ENCODE data around the gene TENT5C.
"Not testable (repeated sequence)": the region's sequence is repeated elsewhere in the genome, so short reads cannot be mapped to it uniquely, and the experiment has no call there.

The TENT5C gene

GRCh38 chr1:117605774-117606648 is at the start of gene TENT5C:
TSS of gene TENT5C (plus strand) at chr1:117606048. CDS start at chr1:117622869, 16,821 bp downstream.
- H3K4me3 ChIP-seq (ENCODE audit: low read depth, low read length), result peak within 1 kb of the TSS; percentile 73
- no peak for TF ChIP-seq CTCF (IDR thresholded peaks at IDR 0.05; ENCODE audit: control insufficient read depth, extremely low read depth, insufficient read depth)
- peak; percentile 81 for DNase-seq (ENCODE audit: low read depth)

- no peak for DNase-seq (ENCODE audit: low read depth)
- TF ChIP-seq CTCF (IDR thresholded peaks at IDR 0.05; ENCODE audit: control insufficient read depth, extremely low read depth, insufficient read depth), result no peak
- H3K4me3 ChIP-seq (ENCODE audit: low read depth, low read length), result no peak overlapping the region
Measured at GRCh38 chr1:117556341-117556740, 49.5 kb upstream of the TENT5C start.

GRCh38 chr1:117556976-117557375 is 48.9 kb upstream of the TENT5C start:
- DNase-seq (ENCODE audit: low read depth), result no peak
- no peak for TF ChIP-seq CTCF (IDR thresholded peaks at IDR 0.05; ENCODE audit: control insufficient read depth, extremely low read depth, insufficient read depth)
- H3K4me3 ChIP-seq (ENCODE audit: low read depth, low read length), result no peak overlapping the region

- H3K4me3 ChIP-seq (ENCODE audit: low read depth, low read length); DNase-seq (ENCODE audit: low read depth): not testable (repeated sequence)
Measured at GRCh38 chr1:117558451-117558850, 47.4 kb upstream of the TENT5C start.

GRCh38 chr1:117559139-117559538 is 46.7 kb upstream of the TENT5C start:
- no peak for DNase-seq (ENCODE audit: low read depth)
- no peak for TF ChIP-seq CTCF (IDR thresholded peaks at IDR 0.05; ENCODE audit: control insufficient read depth, extremely low read depth, insufficient read depth)
- H3K4me3 ChIP-seq (ENCODE audit: low read depth, low read length), result no peak overlapping the region

- no peak overlapping the region for H3K4me3 ChIP-seq (ENCODE audit: low read depth, low read length)
- no peak for DNase-seq (ENCODE audit: low read depth)
- TF ChIP-seq CTCF (IDR thresholded peaks at IDR 0.05; ENCODE audit: control insufficient read depth, extremely low read depth, insufficient read depth), result no peak
Measured at GRCh38 chr1:117559985-117560384, 45.9 kb upstream of the TENT5C start.

GRCh38 chr1:117561071-117561470 is 44.8 kb upstream of the TENT5C start:
- no peak for TF ChIP-seq CTCF (IDR thresholded peaks at IDR 0.05; ENCODE audit: control insufficient read depth, extremely low read depth, insufficient read depth)
- no peak for DNase-seq (ENCODE audit: low read depth)
- no peak overlapping the region for H3K4me3 ChIP-seq (ENCODE audit: low read depth, low read length)
